ENCODE results near the gene LRRC36.

GRCh38 chr16:67329901-67330300 lies 3.3 kb downstream of the LRRC36 start:
- TF ChIP-seq POLR2A (IDR thresholded peaks at IDR 0.05) = no peak
- TF ChIP-seq CTCF (IDR thresholded peaks at IDR 0.05 in 4 of 5, conservative IDR thresholded peaks at IDR 0.05 in 1 of 5) = no peak
